SK-N-SH (cell line): ENCODE results near the gene MACROD2. TPM values are rescaled to one million over a fixed set of nuclear protein-coding genes. Genes with fewer than 3 reads are reported as not detected.
A peak's percentile ranks its signal among the peaks of the same experiment; 100 is the strongest.

ENCODE experiments used
- CTCF ChIA-PET: fragments of 300-600, 350-600 bp; formaldehyde crosslinking; extraction: SDS; loops from one replicate; lab custom pipeline; 2021; lab: Yijun Ruan, JAX
- POLR2A ChIA-PET: fragments of 350-600 bp; sonication (Branson Sonifier 250); formaldehyde crosslinking; extraction: SDS; loops from one replicate; lab custom pipeline; 2020; ENCODE audit warnings: antibody characterized with exemption, inconsistent platforms; lab: Yijun Ruan, JAX
- DNase-seq: peaks from one replicate; pipeline ENCODE4 v3.0.0; 2012
- H2AFZ ChIP-seq: fragments of 200-600 bp; sonication (generic); 2 replicates; pipeline ENCODE4 v1.8.1; 2016; ENCODE audit warnings: antibody characterized with exemption, mild to moderate bottlenecking, low read depth
- H3F3A ChIP-seq: fragments of 200-600 bp; sonication (generic); replicated peaks from 2 replicates; pipeline ENCODE3; 2016; ENCODE audit warnings: antibody characterized with exemption, mild to moderate bottlenecking; ENCODE audit not compliant: insufficient read depth
- H3K27ac ChIP-seq, 2 experiments: fragments of 200-500 bp in 1 of 2; fragments of 200-600 bp in 1 of 2; sonication (Bioruptor generic) in 1 of 2; sonication (generic), shearing (Covaris generic) in 1 of 2; 2 replicates each; pipeline versions ENCODE4 v1.5.1 to v1.6.1; 2014 to 2016; ENCODE audit warnings: low read depth in 2 of 2, inconsistent platforms in 1 of 2, low read length in 1 of 2, mild to moderate bottlenecking in 1 of 2, mixed read lengths in 1 of 2
- H3K27me3 ChIP-seq: fragments of 200-600 bp; sonication (generic), shearing (Covaris generic); 2 replicates; pipeline ENCODE4 v1.6.1; 2016; ENCODE audit warnings: mixed run types; ENCODE audit not compliant: insufficient read depth
- H3K36me3 ChIP-seq, 2 experiments: fragments of 200-500 bp in 1 of 2; fragments of 200-600 bp in 1 of 2; sonication (Bioruptor generic) in 1 of 2; sonication (generic) in 1 of 2; replicated peaks in 1 of 2; 2 replicates each; pipeline versions ENCODE3 to v1.5.1; 2014 to 2016; ENCODE audit warnings: low read length in 1 of 2, mild to moderate bottlenecking in 1 of 2; ENCODE audit not compliant: insufficient read depth in 2 of 2, control insufficient read depth in 1 of 2
- H3K4me1 ChIP-seq, 2 experiments: fragments of 200-500 bp in 1 of 2; fragments of 200-600 bp in 1 of 2; sonication (Bioruptor generic) in 1 of 2; sonication (generic), shearing (Covaris generic) in 1 of 2; 2 replicates each; pipeline versions ENCODE4 v1.5.1 to v1.6.1; 2014 to 2016; ENCODE audit warnings: low read depth in 1 of 2, low read length in 1 of 2, mixed run types in 1 of 2; ENCODE audit not compliant: insufficient read depth in 2 of 2, control insufficient read depth in 1 of 2
- H3K4me2 ChIP-seq: fragments of 200-600 bp; sonication (generic), shearing (Covaris generic); 2 replicates; pipeline ENCODE4 v1.6.1; 2017; ENCODE audit warnings: mixed run types
- H3K4me3 ChIP-seq, 2 experiments: fragments of 200-500 bp in 1 of 2; fragments of 200-600 bp in 1 of 2; sonication (Bioruptor generic) in 1 of 2; sonication (generic), shearing (Covaris generic) in 1 of 2; 2 replicates each; pipeline versions ENCODE4 v1.5.1 to v1.8.1; 2014 to 2016; ENCODE audit warnings: low read depth in 2 of 2, inconsistent platforms in 1 of 2, low read length in 1 of 2, mild to moderate bottlenecking in 1 of 2, mixed read lengths in 1 of 2, moderate library complexity in 1 of 2
- H3K79me2 ChIP-seq: fragments of 200-600 bp; sonication (generic); 2 replicates; pipeline ENCODE4 v1.8.1; 2017; ENCODE audit warnings: mild to moderate bottlenecking; ENCODE audit not compliant: insufficient read depth
- H3K9ac ChIP-seq: fragments of 200-600 bp; sonication (generic); 2 replicates; pipeline ENCODE4 v1.6.1; 2017; ENCODE audit warnings: mixed run types
- H3K9me2 ChIP-seq: fragments of 200-600 bp; sonication (generic); 2 replicates; pipeline ENCODE4 v1.6.1; 2017; ENCODE audit warnings: mixed run types
- H3K9me3 ChIP-seq: fragments of 200-600 bp; sonication (generic); 2 replicates; pipeline ENCODE4 v1.6.1; 2017; ENCODE audit warnings: mixed run types, mild to moderate bottlenecking, moderate library complexity
- H4K20me1 ChIP-seq: fragments of 200-600 bp; sonication (generic); 2 replicates; pipeline ENCODE4 v1.6.1; 2017; ENCODE audit warnings: mild to moderate bottlenecking, mixed run types; ENCODE audit not compliant: insufficient read depth
- CHD2 ChIP-seq: fragments of 150-350 bp; IDR thresholded peaks from 2 replicates; pipeline ENCODE4 v1.6.1; 2018; ENCODE audit warnings: low read length; ENCODE audit not compliant: partially characterized antibody
- EP300 ChIP-seq, 2 experiments: IDR thresholded peaks; 2 replicates each; pipeline versions ENCODE4 v1.4.0 to v1.6.1; 2012; ENCODE audit warnings: borderline replicate concordance in 1 of 2, low read depth in 1 of 2, low read length in 1 of 2
- FOSL2 ChIP-seq: IDR thresholded peaks from 2 replicates; pipeline ENCODE4 v1.4.0; 2012; ENCODE audit warnings: low read depth, mild to moderate bottlenecking, moderate library complexity, borderline replicate concordance
- GABPA ChIP-seq: IDR thresholded peaks from 2 replicates; pipeline ENCODE4 v1.4.0; 2012; ENCODE audit warnings: low read depth, mild to moderate bottlenecking
- GATA2 ChIP-seq: sonication (generic); formaldehyde crosslinking; IDR thresholded peaks from 2 replicates; pipeline ENCODE4 v1.5.0; 2020; ENCODE audit warnings: mild to moderate bottlenecking, missing genetic modification reagents
- JUND ChIP-seq: IDR thresholded peaks from 2 replicates; pipeline ENCODE4 v1.4.0; 2012
- MEF2A ChIP-seq: IDR thresholded peaks from 2 replicates; pipeline ENCODE4 v1.4.0; 2012; ENCODE audit warnings: low read depth, borderline replicate concordance
- NFIC ChIP-seq: IDR thresholded peaks from 2 replicates; pipeline ENCODE4 v1.4.0; 2012; ENCODE audit warnings: borderline replicate concordance
- POLR2AphosphoS5 ChIP-seq: IDR thresholded peaks from 2 replicates; pipeline ENCODE4 v1.6.1; 2012; ENCODE audit warnings: low read depth, low read length
- RAD21 ChIP-seq: IDR thresholded peaks from 2 replicates; pipeline ENCODE4 v1.6.1; 2012; ENCODE audit warnings: mild to moderate bottlenecking, low read length
- RCOR1 ChIP-seq: fragments of 150-350 bp; IDR thresholded peaks from 2 replicates; pipeline ENCODE4 v1.6.1; 2017; ENCODE audit warnings: antibody characterized with exemption, low read length
- RXRA ChIP-seq: IDR thresholded peaks from 2 replicates; pipeline ENCODE4 v1.4.0; 2012; ENCODE audit warnings: low read depth, mild to moderate bottlenecking, borderline replicate concordance
- TCF12 ChIP-seq: IDR thresholded peaks from 2 replicates; pipeline ENCODE4 v1.4.0; 2012
- TEAD4 ChIP-seq: IDR thresholded peaks from 2 replicates; pipeline ENCODE4 v1.4.0; 2012; ENCODE audit warnings: mild to moderate bottlenecking, borderline replicate concordance; ENCODE audit not compliant: insufficient read depth
- WGBS: methylation state at CpG from one replicate; pipeline ENCODE4 v1.1.6; 2017; ENCODE audit warnings: low lambda C conversion rate; 5-methylcytosine and 5-hydroxymethylcytosine counted together
- polyA plus RNA-seq, 3 experiments: library from polyadenylated mRNA; depleted of rRNA; stranded (reverse); fragments of >200 nt; gene quantifications; 2 replicates each; pipeline ENCODE4 v1.2.3, GENCODE V29; 2012
- TF ChIP-seq, protein P1 (sequence below): IDR thresholded peaks from 2 replicates; pipeline ENCODE4; 2012
- TF ChIP-seq, protein P2 (sequence below): IDR thresholded peaks from 2 replicates; pipeline ENCODE4 v1.4.0; 2012; ENCODE audit warnings: low read depth, borderline replicate concordance
- TF ChIP-seq, protein P3 (sequence below): fragments of 150-350 bp; IDR thresholded peaks from 2 replicates; pipeline ENCODE4 v1.6.1; 2017; ENCODE audit warnings: antibody characterized with exemption, low read length, low read depth, borderline replicate concordance

Gene MACROD2
- polyA plus RNA-seq, 1 of the 3 experiments (the other 2 are of a cell fraction), result 0.33 TPM

DNA sequence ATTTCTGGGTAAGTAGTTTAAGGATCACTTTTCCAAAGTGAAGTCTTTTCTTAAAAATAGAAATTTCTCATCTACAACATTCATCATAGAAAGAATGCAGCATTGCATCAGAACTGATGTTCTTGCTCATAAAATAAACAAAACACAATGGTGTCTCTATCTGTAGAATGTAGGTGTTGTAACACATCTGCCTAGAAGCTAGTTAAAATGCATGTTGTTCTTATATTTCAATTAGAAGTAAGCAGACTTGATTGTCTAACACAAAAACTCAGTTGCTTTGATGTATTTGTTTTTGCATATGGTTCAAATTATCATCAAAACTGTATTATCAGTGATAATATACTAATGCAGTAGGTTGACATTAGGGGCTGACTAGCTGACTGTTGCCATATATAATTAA lies 996.8 kb downstream of the MACROD2 start:
- H3K9me2 ChIP-seq, result no peaks in the 10 kb centered on the region
- H3K4me2 ChIP-seq, result no peak overlapping the region
- H3K79me2 ChIP-seq, result no peaks in the 10 kb centered on the region
- H3K4me3 ChIP-seq, result no peak overlapping the region
- H3K9me3 ChIP-seq, result no peaks in the 10 kb centered on the region
- H3K9ac ChIP-seq, result no peak overlapping the region
- H2AFZ ChIP-seq, result no peak overlapping the region
- H3F3A ChIP-seq, result peaks cover 9% of the 10 kb centered on the region
- H4K20me1 ChIP-seq, result no peaks in the 10 kb centered on the region
- DNase-seq, result no peak
- H3K4me1 ChIP-seq, result peaks cover 9 to 12% of the 10 kb centered on the region in 2 experiments; a peak in 3 of 4 replicates
- H3K36me3 ChIP-seq, result no peaks in the 10 kb centered on the region
- POLR2A ChIA-PET, result no interaction called here
- H3K27ac ChIP-seq, result peak overlapping the region in 1 of 2 experiments; percentile 78; a peak in 1 of 4 replicates
- TF ChIP-seq EP300 (IDR thresholded peaks at IDR 0.05; ENCODE audit: borderline replicate concordance in 1 of 2, low read depth in 1 of 2, low read length in 1 of 2), result no peak
- TF ChIP-seq TCF12, result peak; percentile 54; the same call in 1 of the 2 replicates
- TF ChIP-seq MEF2A, result peak; percentile 50; the same call in 1 of the 2 replicates
- TF ChIP-seq CHD2, result no peak
- TF ChIP-seq, all 33 proteins: peak for 2
- CTCF ChIA-PET, result interaction anchor here (1.2 kb wide), 1 partner anchor 8 kb away, joined by 4 read pairs; no protein-coding TSS in a partner anchor
- no peaks in the 10 kb centered on the region for H3K27me3 ChIP-seq

DNA sequence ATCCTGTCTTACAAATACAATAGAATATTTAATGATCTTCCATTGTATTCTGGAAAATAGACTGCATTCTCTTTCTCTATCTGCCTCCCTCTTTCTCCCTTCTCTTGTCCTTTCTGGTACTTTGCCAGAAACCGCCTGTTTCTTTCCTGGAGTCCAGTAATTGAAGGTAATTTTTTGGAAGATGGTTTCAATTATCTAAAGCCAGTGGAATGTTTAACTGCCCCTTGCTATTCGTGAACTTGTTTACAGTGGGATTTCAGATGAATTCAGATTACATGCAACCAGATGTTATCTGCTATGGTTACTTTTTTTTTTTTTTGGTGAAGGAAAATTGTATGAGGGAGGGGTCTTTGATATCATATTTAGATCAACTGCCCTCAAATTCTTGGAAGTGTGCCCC lies 997.6 kb downstream of the MACROD2 start:
- ChIA-PET CTCF (interaction anchor here (1.2 kb wide), 1 partner anchor 9 kb away, joined by 4 read pairs; no protein-coding TSS in a partner anchor), POLR2A (no interaction called here)
- TF ChIP-seq, protein P1, sequence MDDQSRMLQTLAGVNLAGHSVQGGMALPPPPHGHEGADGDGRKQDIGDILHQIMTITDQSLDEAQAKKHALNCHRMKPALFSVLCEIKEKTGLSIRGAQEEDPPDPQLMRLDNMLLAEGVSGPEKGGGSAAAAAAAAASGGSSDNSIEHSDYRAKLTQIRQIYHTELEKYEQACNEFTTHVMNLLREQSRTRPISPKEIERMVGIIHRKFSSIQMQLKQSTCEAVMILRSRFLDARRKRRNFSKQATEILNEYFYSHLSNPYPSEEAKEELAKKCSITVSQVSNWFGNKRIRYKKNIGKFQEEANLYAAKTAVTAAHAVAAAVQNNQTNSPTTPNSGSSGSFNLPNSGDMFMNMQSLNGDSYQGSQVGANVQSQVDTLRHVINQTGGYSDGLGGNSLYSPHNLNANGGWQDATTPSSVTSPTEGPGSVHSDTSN, result peak; percentile 23; the same call in 1 of the 2 replicates
- TF ChIP-seq, protein P2, sequence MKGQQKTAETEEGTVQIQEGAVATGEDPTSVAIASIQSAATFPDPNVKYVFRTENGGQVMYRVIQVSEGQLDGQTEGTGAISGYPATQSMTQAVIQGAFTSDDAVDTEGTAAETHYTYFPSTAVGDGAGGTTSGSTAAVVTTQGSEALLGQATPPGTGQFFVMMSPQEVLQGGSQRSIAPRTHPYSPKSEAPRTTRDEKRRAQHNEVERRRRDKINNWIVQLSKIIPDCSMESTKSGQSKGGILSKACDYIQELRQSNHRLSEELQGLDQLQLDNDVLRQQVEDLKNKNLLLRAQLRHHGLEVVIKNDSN, result no peak
- peak; percentile 53 for TF ChIP-seq MEF2A
- no peak for TF ChIP-seq CHD2
- TF ChIP-seq EP300 (IDR thresholded peaks at IDR 0.05; ENCODE audit: borderline replicate concordance in 1 of 2, low read depth in 1 of 2, low read length in 1 of 2), result peak; percentile 60 to 75
- TF ChIP-seq RCOR1, result peak; percentile 57; the same call in 1 of the 2 replicates
- 0 out of 2 replicates have a peak, but pooled peaks have one; percentile 34 for TF ChIP-seq GATA2 (CRISPR knock-in tag)
- peak; percentile 53; the same call in 1 of the 2 replicates for TF ChIP-seq POLR2AphosphoS5
- TF ChIP-seq TEAD4, result peak; percentile 60; the same call in 1 of the 2 replicates
- no peak for TF ChIP-seq GABPA
- TF ChIP-seq FOSL2, result peak; percentile 8; the same call in 1 of the 2 replicates
- TF ChIP-seq TCF12, result peak; percentile 94
- TF ChIP-seq RXRA, result peak; percentile 56; the same call in 1 of the 2 replicates
- peak; percentile 80 for TF ChIP-seq NFIC
- peak; percentile 61 for TF ChIP-seq JUND
- TF ChIP-seq, protein P3, sequence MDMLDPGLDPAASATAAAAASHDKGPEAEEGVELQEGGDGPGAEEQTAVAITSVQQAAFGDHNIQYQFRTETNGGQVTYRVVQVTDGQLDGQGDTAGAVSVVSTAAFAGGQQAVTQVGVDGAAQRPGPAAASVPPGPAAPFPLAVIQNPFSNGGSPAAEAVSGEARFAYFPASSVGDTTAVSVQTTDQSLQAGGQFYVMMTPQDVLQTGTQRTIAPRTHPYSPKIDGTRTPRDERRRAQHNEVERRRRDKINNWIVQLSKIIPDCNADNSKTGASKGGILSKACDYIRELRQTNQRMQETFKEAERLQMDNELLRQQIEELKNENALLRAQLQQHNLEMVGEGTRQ, result no peak
- TF ChIP-seq RAD21, result peak; percentile 6; the same call in 1 of the 2 replicates
- H3K27me3 ChIP-seq, result no peaks in the 10 kb centered on the region
- WGBS, result 11% methylated on average over 2 of the region's 2 CpGs
- H3K36me3 ChIP-seq, result no peaks in the 10 kb centered on the region
- H2AFZ ChIP-seq, result no peak overlapping the region
- no peaks in the 10 kb centered on the region for H3K9me2 ChIP-seq
- no peak overlapping the region for H3K9ac ChIP-seq
- H3K27ac ChIP-seq, result peak overlapping the region; percentile 20 to 78; a peak in 1 of 4 replicates
- no peaks in the 10 kb centered on the region for H4K20me1 ChIP-seq
- H3K4me1 ChIP-seq, result peaks cover 9 to 12% of the 10 kb centered on the region in 2 experiments; a peak in 3 of 4 replicates
- no peak overlapping the region for H3K4me3 ChIP-seq
- no peaks in the 10 kb centered on the region for H3K79me2 ChIP-seq
- peaks cover 10% of the 10 kb centered on the region for H3F3A ChIP-seq
- DNase-seq, result peak; percentile 43
- no peak overlapping the region for H3K4me2 ChIP-seq
- no peaks in the 10 kb centered on the region for H3K9me3 ChIP-seq
